ENCODE measurements around the gene PIK3CA. TPM values are rescaled to one million over a fixed set of nuclear protein-coding genes. Genes with fewer than 3 reads are reported as not detected.

PIK3CA gene
- total RNA-seq, 1 donor from 2014 or later: 20.1 TPM

- H3K27ac ChIP-seq: no peak overlapping the region
- no peak for DNase-seq (ENCODE audit: extremely low spot score in 2 of 2)
- no peaks in the 10 kb centered on the region for H3K27me3 ChIP-seq
- peaks cover 21% of the 10 kb centered on the region for H3K4me1 ChIP-seq
- TF ChIP-seq CTCF (IDR thresholded peaks at IDR 0.05) (no peak), POLR2A (IDR thresholded peaks at IDR 0.05) (no peak), POLR2AphosphoS5 (IDR thresholded peaks at IDR 0.05; ENCODE audit: insufficient read depth in 1 of 2, low read depth in 1 of 2) (no peak)
- intact Hi-C loops (cut with DNase I): no loop called here
- peaks cover 3% of the 10 kb centered on the region for H3K9me3 ChIP-seq
- H3K36me3 ChIP-seq: no peaks in the 10 kb centered on the region
- H3K4me3 ChIP-seq: no peak overlapping the region
Measured at GRCh38 chr3:179175358-179175757, 27.2 kb downstream of the PIK3CA start.

GRCh38 chr3:179177611-179178010 lies 29.5 kb downstream of the PIK3CA start:
- no peak for DNase-seq (ENCODE audit: extremely low spot score in 2 of 2)
- no peaks in the 10 kb centered on the region for H3K9me3 ChIP-seq
- no peak overlapping the region for H3K27ac ChIP-seq
- no peaks in the 10 kb centered on the region for H3K36me3 ChIP-seq
- TF ChIP-seq POLR2A (IDR thresholded peaks at IDR 0.05): no peak
- no peak for TF ChIP-seq CTCF (IDR thresholded peaks at IDR 0.05)
- no peak for TF ChIP-seq POLR2AphosphoS5 (IDR thresholded peaks at IDR 0.05; ENCODE audit: insufficient read depth in 1 of 2, low read depth in 1 of 2)
- H3K4me1 ChIP-seq: peaks cover 44% of the 10 kb centered on the region
- no peaks in the 10 kb centered on the region for H3K27me3 ChIP-seq
- H3K4me3 ChIP-seq: no peak overlapping the region
- intact Hi-C loops (cut with DNase I): no loop called here

- intact Hi-C loops (cut with DNase I): no loop called here
- H3K36me3 ChIP-seq: no peaks in the 10 kb centered on the region
- H3K4me3 ChIP-seq: no peak overlapping the region
- peaks cover 59% of the 10 kb centered on the region for H3K4me1 ChIP-seq
- no peaks in the 10 kb centered on the region for H3K9me3 ChIP-seq
- H3K27ac ChIP-seq: no peak overlapping the region
- no peaks in the 10 kb centered on the region for H3K27me3 ChIP-seq
- TF ChIP-seq CTCF (IDR thresholded peaks at IDR 0.05): no peak
- no peak for TF ChIP-seq POLR2AphosphoS5 (IDR thresholded peaks at IDR 0.05; ENCODE audit: insufficient read depth in 1 of 2, low read depth in 1 of 2)
- no peak for TF ChIP-seq POLR2A (IDR thresholded peaks at IDR 0.05)
- no peak for DNase-seq (ENCODE audit: extremely low spot score in 2 of 2)
Measured at GRCh38 chr3:179179256-179179655, 31.1 kb downstream of the PIK3CA start.

GRCh38 chr3:179179979-179180759 lies 32.0 kb downstream of the PIK3CA start:
- no peak for DNase-seq (ENCODE audit: extremely low spot score in 2 of 2)
- no peaks in the 10 kb centered on the region for H3K9me3 ChIP-seq
- H3K27ac ChIP-seq: peak overlapping the region; percentile 45
- no peak overlapping the region for H3K4me3 ChIP-seq
- intact Hi-C loops (cut with DNase I): no loop called here
- H3K36me3 ChIP-seq: no peaks in the 10 kb centered on the region
- peaks cover 68% of the 10 kb centered on the region for H3K4me1 ChIP-seq
- TF ChIP-seq POLR2A (IDR thresholded peaks at IDR 0.05) (no peak), POLR2AphosphoS5 (IDR thresholded peaks at IDR 0.05; ENCODE audit: insufficient read depth in 1 of 2, low read depth in 1 of 2) (no peak), CTCF (IDR thresholded peaks at IDR 0.05) (no peak)
- H3K27me3 ChIP-seq: no peaks in the 10 kb centered on the region

- no peaks in the 10 kb centered on the region for H3K27me3 ChIP-seq
- intact Hi-C loops (cut with DNase I): no loop called here
- no peak for DNase-seq (ENCODE audit: extremely low spot score in 2 of 2)
- peak overlapping the region; percentile 45 for H3K27ac ChIP-seq
- TF ChIP-seq POLR2A (IDR thresholded peaks at IDR 0.05) (no peak), CTCF (IDR thresholded peaks at IDR 0.05) (no peak), POLR2AphosphoS5 (IDR thresholded peaks at IDR 0.05; ENCODE audit: insufficient read depth in 1 of 2, low read depth in 1 of 2) (peak in 1 of 2 donors; percentile 70)
- no peak overlapping the region for H3K4me3 ChIP-seq
- no peaks in the 10 kb centered on the region for H3K36me3 ChIP-seq
- H3K4me1 ChIP-seq: peaks cover 75% of the 10 kb centered on the region
- no peaks in the 10 kb centered on the region for H3K9me3 ChIP-seq
Measured at GRCh38 chr3:179181021-179181472, 32.9 kb downstream of the PIK3CA start.

Measured in vagina (tissue), 2 donors.